HepG2 (cell line): ENCODE measurements around the gene GALP. TPM values are rescaled to one million over a fixed set of nuclear protein-coding genes. Genes with fewer than 3 reads are reported as not detected.

Experiments
- CEBPZ ChIP-seq: IDR thresholded peaks from 2 replicates; pipeline ENCODE4 v1.6.1; 2012; ENCODE audit warnings: low read length, improper control_type of control experiment
- CENPBD1 ChIP-seq: sonication (generic); formaldehyde crosslinking; IDR thresholded peaks from 2 replicates; pipeline ENCODE4 v1.8.0; 2022; ENCODE audit warnings: missing genetic modification reagents, low read depth, mild to moderate bottlenecking, borderline replicate concordance
- DR1 ChIP-seq: sonication (generic); formaldehyde crosslinking; IDR thresholded peaks from 2 replicates; pipeline ENCODE4 v1.8.0; 2021; ENCODE audit warnings: mild to moderate bottlenecking, missing genetic modification reagents, inconsistent platforms
- HBP1 ChIP-seq: IDR thresholded peaks from 2 replicates; pipeline ENCODE4 v1.6.1; 2016; ENCODE audit warnings: low read depth, control low read depth
- HMG20B ChIP-seq: conservative IDR thresholded peaks from 2 replicates; pipeline ENCODE4 v1.6.1; 2016; ENCODE audit warnings: missing genetic modification reagents, missing compliant biosample characterization
- MTA3 ChIP-seq: sonication (generic); formaldehyde crosslinking; IDR thresholded peaks from 2 replicates; pipeline ENCODE4 v1.4.0; 2020; ENCODE audit warnings: missing genetic modification reagents
- PHF21A ChIP-seq: sonication (generic); formaldehyde crosslinking; IDR thresholded peaks from 2 replicates; pipeline ENCODE4 v1.5.0; 2020; ENCODE audit warnings: mild to moderate bottlenecking, missing genetic modification reagents
- PLSCR1 ChIP-seq: sonication (generic); formaldehyde crosslinking; IDR thresholded peaks from 2 replicates; pipeline ENCODE4 v1.5.0; 2020; ENCODE audit warnings: missing genetic modification reagents, mild to moderate bottlenecking, borderline replicate concordance
- RFX3 ChIP-seq: IDR thresholded peaks from 2 replicates; pipeline ENCODE4 v1.6.1; 2016; ENCODE audit warnings: missing biosample characterization, missing genetic modification reagents
- SATB2 ChIP-seq: sonication (generic); formaldehyde crosslinking; IDR thresholded peaks from 2 replicates; pipeline ENCODE4 v1.5.0; 2020; ENCODE audit warnings: missing genetic modification reagents
- TEAD3 ChIP-seq: optimal IDR thresholded peaks from 2 replicates; pipeline ENCODE3; 2016; ENCODE audit warnings: borderline replicate concordance
- TEF ChIP-seq: sonication (generic); formaldehyde crosslinking; IDR thresholded peaks from 2 replicates; pipeline ENCODE4 v1.5.0; 2020; ENCODE audit warnings: missing genetic modification reagents
- ZBTB21 ChIP-seq: sonication (generic); formaldehyde crosslinking; IDR thresholded peaks from 2 replicates; pipeline ENCODE4 v1.4.0; 2020; ENCODE audit warnings: missing genetic modification reagents
- ZBTB8A ChIP-seq: sonication (generic); formaldehyde crosslinking; IDR thresholded peaks from 2 replicates; pipeline ENCODE4 v1.4.0; 2020; ENCODE audit warnings: mild to moderate bottlenecking, low read depth, missing genetic modification reagents, borderline replicate concordance
- ZNF124 ChIP-seq: sonication (generic); formaldehyde crosslinking; IDR thresholded peaks from 2 replicates; pipeline ENCODE4 v1.4.0; 2020; ENCODE audit warnings: missing genetic modification reagents
- ZNF207 ChIP-seq: fragments of 450-650 bp; IDR thresholded peaks from 2 replicates; pipeline ENCODE4 v1.6.1; 2016; ENCODE audit warnings: antibody characterized with exemption, borderline replicate concordance
- ZNF609 ChIP-seq: sonication (generic); formaldehyde crosslinking; IDR thresholded peaks from 2 replicates; pipeline ENCODE4 v1.4.0; 2020; ENCODE audit warnings: mild to moderate bottlenecking, missing genetic modification reagents, borderline replicate concordance
- ZNF724P ChIP-seq: sonication (generic); formaldehyde crosslinking; IDR thresholded peaks from 2 replicates; pipeline ENCODE4 v1.8.0; 2022; ENCODE audit warnings: missing genetic modification reagents, borderline replicate concordance
- ZSCAN20 ChIP-seq: sonication (generic); formaldehyde crosslinking; IDR thresholded peaks from 2 replicates; pipeline ENCODE4 v1.4.0; 2020; ENCODE audit warnings: missing genetic modification reagents, mild to moderate bottlenecking, borderline replicate concordance
- polyA plus RNA-seq, 8 experiments: library from polyadenylated mRNA; depleted of rRNA in 3 of 8; stranded (reverse) in 7 of 8; unstranded in 1 of 8; fragments of >200 nt; fragmentation: Illumina TruSeq in 4 of 8; extraction: Trizol in 4 of 8; gene quantifications; 2 replicates each; pipeline versions ENCODE4 v1.2.1 to v1.2.3, GENCODE V29; 2011 to 2016; ENCODE audit warnings: low read depth in 4 of 8, missing spikeins in 1 of 8, mixed read lengths in 1 of 8; ENCODE audit not compliant: insufficient read depth in 1 of 8
- total RNA-seq, 5 experiments: library from RNA; depleted of rRNA; stranded (reverse); fragments of >200 nt; fragmentation: Illumina TruSeq; extraction: Trizol; gene quantifications; 2 replicates each; pipeline ENCODE4 v1.2.3, GENCODE V29; 2016; ENCODE audit warnings: low read depth in 1 of 5

The GALP gene
- total and polyA plus RNA-seq, 2 of the 13 experiments (the other 11 are each of a cell fraction or from before 2014, with no cell fraction given): not detected

GRCh38 chr19:56142897-56143434 lies 32.8 kb upstream of the GALP start (continued):
- TF ChIP-seq PHF21A: 0 out of 2 replicates have a peak, but pooled peaks have one; percentile 31
- no peak for TF ChIP-seq ZSCAN20 (CRISPR knock-in tag)
- no peak for TF ChIP-seq TEAD3 (CRISPR knock-in tag)
- no peak for TF ChIP-seq ZBTB21 (CRISPR knock-in tag)
- TF ChIP-seq ZBTB8A (CRISPR knock-in tag): no peak
- no peak for TF ChIP-seq MTA3
- TF ChIP-seq ZNF124: no peak
- TF ChIP-seq HMG20B: no peak
- no peak for TF ChIP-seq SATB2 (CRISPR knock-in tag)
- no peak for TF ChIP-seq CENPBD1 (CRISPR knock-in tag)
- 0 out of 2 replicates have a peak, but pooled peaks have one; percentile 29 for TF ChIP-seq ZNF609
- no peak for TF ChIP-seq RFX3 (CRISPR knock-in tag)
- TF ChIP-seq HBP1 (CRISPR knock-in tag): no peak
- no peak for TF ChIP-seq PLSCR1
- 0 out of 2 replicates have a peak, but pooled peaks have one; percentile 47 for TF ChIP-seq ZNF724P (CRISPR knock-in tag)
- TF ChIP-seq DR1 (CRISPR knock-in tag): no peak
- no peak for TF ChIP-seq ZNF207
- TF ChIP-seq TEF: no peak
- TF ChIP-seq CEBPZ: no peak
